IPS-18c (cell line): ENCODE results near the gene TBC1D22B.

Source experiments
- H3K4me3 ChIP-seq: 2 replicates; pipeline ENCODE4 v1.7.0; 2013; ENCODE audit warnings: low read depth, mild to moderate bottlenecking, low read length, moderate library complexity; ENCODE audit not compliant: insufficient read depth
- H3K9me3 ChIP-seq: one replicate; pipeline ENCODE4 v1.6.1; 2013; ENCODE audit warnings: mild to moderate bottlenecking, low read length, moderate library complexity; ENCODE audit not compliant: control insufficient read depth, insufficient read depth

The TBC1D22B gene

GRCh38 chr6:37257320-37257633 is 295 bp upstream of the TBC1D22B start:
- Histone ChIP-seq H3K9me3 (no peaks in the 10 kb centered on the region), H3K4me3 (peak overlapping the region; percentile 36; the same call in 1 of the 2 replicates)

GRCh38 chr6:37258405-37259105 is 983 bp downstream of the TBC1D22B start:
- H3K4me3 ChIP-seq, result peak overlapping the region; percentile 82
- no peaks in the 10 kb centered on the region for H3K9me3 ChIP-seq

- no peak overlapping the region for H3K4me3 ChIP-seq
Measured at GRCh38 chr6:37259191-37259590, 1.6 kb downstream of the TBC1D22B start.

GRCh38 chr6:37260040-37260439 is 2.5 kb downstream of the TBC1D22B start:
- no peaks in the 10 kb centered on the region for H3K9me3 ChIP-seq
- no peak overlapping the region for H3K4me3 ChIP-seq

More at GRCh38 chr6:37259191-37259590, 1.6 kb downstream of the TBC1D22B start:
- no peaks in the 10 kb centered on the region for H3K9me3 ChIP-seq

GRCh38 chr6:37260444-37260843 is 2.9 kb downstream of the TBC1D22B start:
- Histone ChIP-seq H3K4me3 (no peak overlapping the region), H3K9me3 (no peaks in the 10 kb centered on the region)

GRCh38 chr6:37261198-37261597 is 3.6 kb downstream of the TBC1D22B start:
- Histone ChIP-seq H3K9me3 (no peaks in the 10 kb centered on the region), H3K4me3 (no peak overlapping the region)

- no peaks in the 10 kb centered on the region for H3K9me3 ChIP-seq
- no peak overlapping the region for H3K4me3 ChIP-seq
Measured at GRCh38 chr6:37262446-37263026, 5.0 kb downstream of the TBC1D22B start.

GRCh38 chr6:37265001-37265400 is 7.4 kb downstream of the TBC1D22B start:
- Histone ChIP-seq H3K9me3 (no peaks in the 10 kb centered on the region), H3K4me3 (no peak overlapping the region)

GRCh38 chr6:37265860-37266259 is 8.3 kb downstream of the TBC1D22B start:
- Histone ChIP-seq H3K4me3 (no peak overlapping the region), H3K9me3 (no peaks in the 10 kb centered on the region)

- H3K9me3 ChIP-seq, result no peaks in the 10 kb centered on the region
Measured at GRCh38 chr6:37269105-37269504, 11.5 kb downstream of the TBC1D22B start.

GRCh38 chr6:37272834-37273566 is 15.4 kb downstream of the TBC1D22B start:
- no peak overlapping the region for H3K4me3 ChIP-seq
- H3K9me3 ChIP-seq, result no peaks in the 10 kb centered on the region

More at GRCh38 chr6:37269105-37269504, 11.5 kb downstream of the TBC1D22B start:
- H3K4me3 ChIP-seq, result no peak overlapping the region

- H3K4me3 ChIP-seq, result no peak overlapping the region
- no peaks in the 10 kb centered on the region for H3K9me3 ChIP-seq
Measured at GRCh38 chr6:37273690-37274089, 16.1 kb downstream of the TBC1D22B start.

- Histone ChIP-seq H3K4me3 (no peak overlapping the region), H3K9me3 (no peaks in the 10 kb centered on the region)
Measured at GRCh38 chr6:37275350-37275749, 17.8 kb downstream of the TBC1D22B start.

GRCh38 chr6:37277001-37277409 is 19.4 kb downstream of the TBC1D22B start:
- H3K9me3 ChIP-seq, result no peaks in the 10 kb centered on the region
- no peak overlapping the region for H3K4me3 ChIP-seq

GRCh38 chr6:37279366-37280134 is 22.0 kb downstream of the TBC1D22B start:
- no peak overlapping the region for H3K4me3 ChIP-seq
- no peaks in the 10 kb centered on the region for H3K9me3 ChIP-seq

GRCh38 chr6:37280162-37280887 is 22.8 kb downstream of the TBC1D22B start:
- H3K4me3 ChIP-seq, result no peak overlapping the region
- H3K9me3 ChIP-seq, result no peaks in the 10 kb centered on the region

- no peak overlapping the region for H3K4me3 ChIP-seq
- no peaks in the 10 kb centered on the region for H3K9me3 ChIP-seq
Measured at GRCh38 chr6:37282371-37282770, 24.8 kb downstream of the TBC1D22B start.
